IPS DF 4.7 (cell line): ENCODE measurements around the gene COMMD2.

Experiments
- DNase-seq: peaks from one replicate; pipeline ENCODE4 v3.0.0-alpha.2; 2013; ENCODE audit warnings: low spot score; ENCODE audit errors: extremely low read depth

Gene COMMD2

GRCh38 chr3:149703466-149703865 is 48.8 kb downstream of the COMMD2 start:
- no peak for DNase-seq

DNA sequence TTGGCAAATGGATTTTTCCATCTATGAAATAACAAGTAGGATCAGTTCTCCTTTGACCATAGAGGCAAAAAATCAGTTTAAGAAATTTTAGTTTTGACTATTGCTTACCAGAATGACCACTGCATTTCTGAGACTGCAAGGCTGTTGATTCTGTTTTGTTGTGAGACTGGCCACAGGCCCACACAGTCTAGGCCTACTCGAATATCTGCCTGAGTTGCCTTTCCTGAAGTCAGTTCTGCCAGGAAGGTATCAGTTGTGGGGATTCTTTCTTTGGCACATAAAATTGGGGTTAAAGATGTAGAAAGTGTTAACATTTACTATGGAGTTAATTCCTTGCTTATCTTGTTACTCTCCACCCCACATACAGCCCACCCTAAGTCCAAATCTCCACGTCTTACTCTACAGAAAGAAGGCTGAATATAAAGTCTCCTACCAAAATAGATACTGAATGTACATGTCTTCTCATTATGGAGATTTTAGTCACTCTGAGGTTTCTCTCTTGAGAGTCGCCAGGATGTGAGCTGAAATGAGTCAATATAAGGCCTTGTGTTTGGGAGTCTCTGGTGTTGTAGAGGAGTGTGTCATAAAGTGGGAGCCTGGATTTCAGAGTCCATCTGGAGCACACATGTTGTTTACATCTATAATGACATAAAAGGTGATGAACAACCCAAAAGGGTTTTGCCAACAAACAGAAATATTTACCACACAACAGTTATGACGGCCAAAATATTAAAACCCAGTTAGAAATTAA is 49.4 kb downstream of the COMMD2 start:
- no peak for DNase-seq

GRCh38 chr3:149701977-149702350 is 50.3 kb downstream of the COMMD2 start:
- no peak for DNase-seq

DNA sequence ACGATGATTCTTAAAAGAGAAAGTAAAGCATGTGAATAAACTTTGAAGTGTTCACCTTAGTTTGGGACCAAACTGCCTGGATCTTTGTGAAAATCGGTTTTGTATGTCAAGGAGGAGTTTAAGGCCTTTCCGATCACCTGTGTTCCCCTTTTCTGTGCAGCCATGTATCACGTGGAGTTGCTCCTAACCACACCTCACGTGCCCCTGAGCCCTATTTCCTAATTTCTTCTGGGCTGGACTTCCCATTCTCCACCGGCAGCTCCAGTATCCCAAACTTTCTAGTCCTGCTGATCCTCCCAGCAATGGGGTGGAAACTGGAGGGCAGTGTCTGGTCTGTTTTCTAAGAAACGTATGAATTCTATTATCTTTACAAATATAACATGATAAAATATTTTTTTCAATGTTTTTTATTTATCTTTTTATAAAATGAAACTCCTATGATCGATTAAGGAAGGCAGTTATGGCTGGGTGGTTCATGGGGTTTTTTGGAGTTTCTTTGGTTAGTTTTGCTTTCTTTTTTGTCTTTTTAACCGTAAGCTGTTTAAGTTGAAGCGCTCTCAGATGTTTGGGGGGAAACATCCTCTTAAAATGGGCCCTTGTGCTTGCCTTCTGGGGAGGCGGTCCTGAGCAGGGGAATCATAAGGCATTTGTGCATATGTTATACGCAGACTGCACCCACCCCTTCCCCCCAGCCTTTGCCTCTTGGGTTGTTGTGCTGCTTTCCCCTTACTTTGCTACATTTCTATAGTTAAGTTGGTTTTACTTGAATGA is 50.9 kb downstream of the COMMD2 start:
- no peak for DNase-seq
